ENCODE results near the gene ZMYM4. TPM values are rescaled to one million over a fixed set of nuclear protein-coding genes. Genes with fewer than 3 reads are reported as not detected.
"Not testable (repeated sequence)": the region's sequence is repeated elsewhere in the genome, so short reads cannot be mapped to it uniquely, and the experiment has no call there.

The ZMYM4 gene
- total RNA-seq, 1 experiment from 2014 or later, result 24.5 TPM

DNA sequence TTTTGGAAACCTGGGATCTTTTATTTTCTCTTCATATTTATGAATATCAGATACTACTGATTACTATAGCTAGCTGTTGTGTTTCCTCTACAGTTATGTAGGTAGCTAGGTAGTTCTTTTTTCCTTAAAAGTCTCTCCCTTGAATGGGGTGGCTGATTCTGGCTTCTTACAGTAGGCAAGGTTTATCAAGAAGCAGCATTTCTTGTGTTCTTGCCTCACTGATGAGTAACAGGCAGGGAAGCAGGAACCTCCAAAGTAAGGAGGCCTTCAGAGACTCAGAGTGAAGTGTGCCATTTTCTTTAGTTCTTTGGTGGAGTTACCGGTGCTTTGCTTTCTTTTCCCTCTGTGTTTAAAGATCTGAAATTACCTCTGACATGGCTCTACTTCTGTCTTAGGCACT, 56.0 kb downstream of the ZMYM4 start:
- no peak for DNase-seq (ENCODE audit: low read depth)

DNA sequence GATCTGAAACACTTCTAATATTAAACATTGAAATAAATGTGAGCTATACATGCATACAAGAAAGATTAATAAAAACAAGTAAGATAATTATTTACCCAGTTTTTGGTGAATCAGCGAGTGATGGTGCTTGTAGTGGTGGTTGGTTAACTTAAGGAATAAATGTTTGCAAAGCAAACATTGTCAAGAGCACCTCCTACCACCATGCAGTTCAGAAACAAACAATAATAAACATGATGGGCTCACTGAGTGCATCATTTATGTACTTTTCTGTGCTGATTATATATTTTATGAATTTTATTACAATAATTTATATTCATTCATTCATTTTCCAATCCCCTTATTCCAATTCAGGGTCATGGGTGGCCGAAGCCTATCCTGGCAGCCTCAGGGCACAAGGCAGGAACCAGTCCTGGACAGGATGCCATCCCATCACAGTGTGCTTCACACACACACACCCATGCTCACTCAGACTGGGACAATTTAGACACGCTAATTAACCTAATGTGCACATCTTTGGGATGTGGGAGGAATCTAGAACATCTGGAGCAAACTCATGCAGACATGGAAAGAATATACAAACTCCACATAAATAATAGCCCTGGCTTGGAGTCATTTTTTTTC, 57.8 kb downstream of the ZMYM4 start:
- no peak for DNase-seq (ENCODE audit: low read depth)

DNA sequence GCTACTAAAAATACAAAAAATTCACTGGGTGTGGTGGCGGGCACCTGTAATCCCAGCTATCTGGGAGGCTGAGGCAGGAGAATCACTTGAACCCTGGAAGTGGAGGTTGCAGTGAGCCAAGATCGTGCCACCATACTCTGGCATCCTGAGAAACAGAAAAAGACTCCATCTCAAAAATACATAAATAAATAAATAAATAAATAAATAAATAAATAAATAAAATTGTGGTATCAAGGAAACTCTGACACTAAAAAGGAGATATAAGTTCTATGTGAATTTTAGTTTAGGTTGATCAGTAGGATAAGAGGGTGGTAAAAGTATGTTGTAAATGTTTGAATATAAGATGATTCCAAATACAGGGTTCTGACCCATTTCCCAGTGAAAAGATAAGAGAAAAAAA, 63.1 kb downstream of the ZMYM4 start:
- DNase-seq (ENCODE audit: low read depth), result not testable (repeated sequence)

- DNase-seq (ENCODE audit: low read depth), result no peak
Observed at GRCh38 chr1:35334485-35334884, 66.0 kb downstream of the ZMYM4 start.

DNA sequence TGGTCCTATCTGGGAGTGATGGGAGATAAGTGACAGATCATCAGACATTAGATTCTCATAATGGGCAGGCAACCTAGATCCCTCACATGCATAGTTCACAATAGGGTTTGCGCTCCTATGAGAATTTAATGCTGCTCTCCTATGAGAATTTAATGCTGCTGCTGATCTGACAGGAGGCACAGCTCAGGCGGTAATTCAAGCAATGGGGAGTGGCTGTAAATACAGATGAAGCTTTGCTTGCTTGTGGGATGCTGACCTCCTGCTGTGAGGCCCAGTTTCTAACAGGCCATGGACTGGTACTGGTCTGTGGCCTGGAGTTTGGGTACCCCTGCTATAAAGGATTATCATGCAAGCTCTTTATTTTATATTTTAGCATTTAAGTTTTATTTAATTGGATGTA, 72.0 kb downstream of the ZMYM4 start:
- no peak for DNase-seq (ENCODE audit: low read depth)

DNA sequence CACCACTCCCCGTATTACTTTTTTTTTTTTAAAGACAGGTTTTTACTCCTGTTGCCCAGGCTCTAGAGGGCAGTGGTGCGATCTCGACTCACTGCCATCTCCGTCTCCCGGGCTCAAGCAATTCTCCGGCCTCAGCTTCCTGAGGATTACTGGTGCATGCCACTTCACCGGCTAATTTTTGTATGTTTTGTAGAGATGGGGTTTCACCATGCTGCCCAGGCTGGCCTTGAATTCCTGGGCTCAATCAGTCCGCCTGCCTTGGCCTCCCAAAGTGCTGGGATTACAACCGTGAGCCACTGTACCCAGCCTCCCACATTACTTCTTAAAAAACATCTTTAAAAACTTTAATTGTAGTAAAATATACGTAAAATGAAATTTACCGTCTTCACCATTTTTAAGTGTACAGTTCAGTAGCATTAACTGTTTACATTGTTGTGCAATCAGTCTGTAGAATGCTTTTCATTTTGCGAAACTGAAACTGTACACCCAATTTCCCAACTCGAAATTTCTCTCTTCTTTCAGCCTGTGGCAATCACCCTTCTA, 77.0 kb downstream of the ZMYM4 start:
- no peak for DNase-seq (ENCODE audit: low read depth)

DNA sequence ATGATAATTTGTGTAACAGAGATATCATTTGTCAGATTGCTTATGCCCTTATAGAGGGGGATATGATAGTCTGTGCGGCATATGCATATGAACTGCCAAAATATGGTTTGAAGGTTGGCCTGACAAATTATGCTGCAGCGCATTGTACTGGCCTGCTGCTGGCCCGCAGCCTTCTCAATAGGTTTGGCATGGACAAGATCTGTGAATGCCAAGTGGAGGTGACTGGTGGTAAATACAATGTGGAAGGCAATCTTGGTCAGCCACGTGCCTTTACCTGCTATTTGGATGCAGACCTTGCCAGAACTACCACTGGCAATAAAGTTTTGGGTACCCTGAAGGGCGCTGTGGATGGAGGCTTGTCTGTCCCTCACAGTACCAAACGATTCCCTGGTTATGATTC, 82.4 kb downstream of the ZMYM4 start:
- DNase-seq (ENCODE audit: low read depth), result no peak

GRCh38 chr1:35359995-35360394, 91.5 kb downstream of the ZMYM4 start:
- DNase-seq (ENCODE audit: low read depth), result no peak

GRCh38 chr1:35361638-35362037, 93.1 kb downstream of the ZMYM4 start:
- DNase-seq (ENCODE audit: low read depth), result no peak

DNA sequence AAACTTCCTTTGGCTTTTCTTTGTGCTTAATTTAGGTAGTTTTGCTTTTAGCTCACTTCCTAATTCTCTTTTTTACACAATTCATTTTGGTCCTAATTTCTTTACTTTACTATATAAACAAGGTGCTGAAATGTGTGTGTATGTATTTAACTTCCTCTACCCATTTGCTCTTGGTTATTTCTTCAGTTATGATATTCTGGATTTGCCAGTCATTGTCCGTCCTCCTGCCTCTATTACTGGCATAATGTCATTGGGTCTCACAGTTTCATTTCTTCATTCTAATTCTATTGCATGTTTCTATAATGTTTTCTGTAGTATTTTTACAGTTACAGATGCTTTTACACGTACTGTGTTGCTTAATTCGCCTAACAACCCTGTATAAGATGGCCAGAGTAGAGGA, 96.2 kb downstream of the ZMYM4 start:
- DNase-seq (ENCODE audit: low read depth), result no peak

DNA sequence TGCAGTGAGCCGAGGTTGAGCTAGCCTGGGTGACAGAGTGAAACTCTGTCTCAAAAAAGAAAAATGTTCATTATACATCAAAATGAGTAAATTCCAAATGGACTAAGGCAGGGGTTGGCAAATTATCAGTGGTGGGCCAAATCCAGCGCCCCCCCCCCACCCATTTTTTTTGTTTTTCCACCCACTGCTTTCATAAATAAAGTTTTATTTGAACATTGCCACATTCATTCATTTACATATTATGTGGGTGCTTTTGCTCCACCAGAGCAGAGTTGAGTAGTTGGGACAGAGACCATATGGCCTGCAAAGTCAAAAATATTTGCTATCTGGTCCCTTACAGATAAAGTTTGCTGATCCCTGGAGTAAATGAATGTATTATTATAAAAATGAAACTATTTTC, 99.4 kb downstream of the ZMYM4 start:
- no peak for DNase-seq (ENCODE audit: low read depth)

- peak; percentile 30 for DNase-seq (ENCODE audit: low read depth)
Observed at GRCh38 chr1:35369922-35370671, 101.6 kb downstream of the ZMYM4 start.

DNA sequence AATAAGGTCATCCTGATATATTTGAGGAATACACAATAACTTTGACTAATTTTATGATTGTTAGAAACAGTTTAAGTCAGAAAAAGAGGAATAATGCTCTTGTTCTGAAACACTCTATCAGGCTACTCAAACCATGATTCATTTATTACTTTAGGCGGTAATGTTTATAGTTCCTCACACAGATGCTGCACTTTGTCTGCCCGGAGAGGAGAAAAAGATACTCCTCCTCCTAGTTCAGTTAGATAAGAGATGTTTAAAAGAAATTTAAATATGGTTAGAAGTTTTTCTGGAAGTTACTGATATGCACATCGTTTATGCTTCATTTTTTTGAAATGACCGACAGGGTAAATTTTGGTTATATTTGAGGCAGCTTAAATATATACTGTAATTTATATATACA, 103.0 kb downstream of the ZMYM4 start:
- DNase-seq (ENCODE audit: low read depth), result no peak

- peak; percentile 3 for DNase-seq (ENCODE audit: low read depth)
Observed at GRCh38 chr1:35377555-35377954, 109.0 kb downstream of the ZMYM4 start.

DNA sequence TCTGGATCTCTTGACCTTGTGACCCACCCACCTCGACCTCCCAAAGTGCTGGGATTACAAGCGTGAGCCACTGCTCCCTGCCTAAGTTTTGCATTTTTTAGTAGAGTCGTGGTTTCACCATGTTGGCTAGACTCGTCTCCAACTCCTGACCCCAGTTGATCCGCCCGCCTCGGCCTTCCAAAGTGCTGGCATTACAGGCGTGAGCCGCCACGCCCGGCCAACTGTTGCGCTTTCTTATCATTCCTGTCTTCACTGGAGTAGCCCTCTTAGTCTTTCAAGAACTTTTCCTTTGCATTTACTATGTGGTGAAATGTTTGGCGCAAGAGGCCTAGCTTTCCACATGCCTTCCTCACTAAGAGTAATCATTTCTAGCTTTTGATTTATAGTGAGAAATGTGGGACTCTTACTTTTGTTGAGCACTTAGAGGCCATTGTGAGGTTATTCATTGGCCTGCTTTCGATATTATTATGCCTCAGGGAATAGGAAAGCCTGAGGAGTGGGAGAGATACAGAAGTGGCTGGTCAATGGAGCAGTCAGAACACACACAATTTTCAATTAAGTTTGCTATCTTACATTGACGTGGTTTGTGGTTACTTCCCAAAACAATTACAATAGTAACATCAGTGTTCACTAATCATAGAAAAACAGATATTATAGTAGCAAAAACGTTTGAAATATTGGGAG, 111.0 kb downstream of the ZMYM4 start:
- no peak for DNase-seq (ENCODE audit: low read depth)

DNA sequence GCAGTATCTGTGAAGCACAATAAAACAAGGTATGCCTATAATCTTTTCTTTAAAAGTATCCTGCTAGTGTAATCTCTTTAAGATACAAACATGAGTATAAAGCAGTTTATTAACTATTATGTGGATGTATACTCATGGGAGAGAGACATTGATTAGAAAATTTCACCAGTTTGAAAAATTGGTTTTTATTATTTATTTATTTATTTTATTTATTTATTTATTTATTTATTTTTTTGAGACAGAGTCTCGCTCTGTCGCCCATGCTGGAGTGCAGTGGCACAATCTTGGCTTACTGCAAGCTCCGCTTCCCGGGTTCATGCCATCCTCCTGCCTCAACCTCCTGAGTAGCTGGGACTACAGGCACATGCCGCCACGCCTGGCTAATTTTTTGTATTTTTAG, 111.6 kb downstream of the ZMYM4 start:
- not testable (repeated sequence) for DNase-seq (ENCODE audit: low read depth)

DNA sequence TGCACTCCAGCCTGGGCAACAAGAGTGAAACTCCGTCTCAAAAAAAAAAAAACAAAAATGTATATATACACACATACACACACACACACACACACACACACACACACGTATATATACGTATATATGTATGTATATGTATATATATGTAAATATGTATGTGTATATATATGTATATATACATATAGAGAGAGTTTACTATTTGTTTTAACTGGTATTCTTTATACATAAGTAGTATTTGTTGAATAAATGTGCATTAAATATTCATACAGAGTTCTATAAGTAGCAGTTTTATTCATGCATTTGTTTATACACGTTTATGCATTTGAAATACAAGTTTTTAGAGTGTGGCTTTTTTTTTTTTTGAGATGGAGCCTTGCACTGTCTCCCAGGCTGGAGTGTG, 113.6 kb downstream of the ZMYM4 start:
- no peak for DNase-seq (ENCODE audit: low read depth)

- no peak for DNase-seq (ENCODE audit: low read depth)
Observed at GRCh38 chr1:35386290-35386689, 117.8 kb downstream of the ZMYM4 start.

GRCh38 chr1:35386959-35387358, 118.5 kb downstream of the ZMYM4 start:
- no peak for DNase-seq (ENCODE audit: low read depth)

DNA sequence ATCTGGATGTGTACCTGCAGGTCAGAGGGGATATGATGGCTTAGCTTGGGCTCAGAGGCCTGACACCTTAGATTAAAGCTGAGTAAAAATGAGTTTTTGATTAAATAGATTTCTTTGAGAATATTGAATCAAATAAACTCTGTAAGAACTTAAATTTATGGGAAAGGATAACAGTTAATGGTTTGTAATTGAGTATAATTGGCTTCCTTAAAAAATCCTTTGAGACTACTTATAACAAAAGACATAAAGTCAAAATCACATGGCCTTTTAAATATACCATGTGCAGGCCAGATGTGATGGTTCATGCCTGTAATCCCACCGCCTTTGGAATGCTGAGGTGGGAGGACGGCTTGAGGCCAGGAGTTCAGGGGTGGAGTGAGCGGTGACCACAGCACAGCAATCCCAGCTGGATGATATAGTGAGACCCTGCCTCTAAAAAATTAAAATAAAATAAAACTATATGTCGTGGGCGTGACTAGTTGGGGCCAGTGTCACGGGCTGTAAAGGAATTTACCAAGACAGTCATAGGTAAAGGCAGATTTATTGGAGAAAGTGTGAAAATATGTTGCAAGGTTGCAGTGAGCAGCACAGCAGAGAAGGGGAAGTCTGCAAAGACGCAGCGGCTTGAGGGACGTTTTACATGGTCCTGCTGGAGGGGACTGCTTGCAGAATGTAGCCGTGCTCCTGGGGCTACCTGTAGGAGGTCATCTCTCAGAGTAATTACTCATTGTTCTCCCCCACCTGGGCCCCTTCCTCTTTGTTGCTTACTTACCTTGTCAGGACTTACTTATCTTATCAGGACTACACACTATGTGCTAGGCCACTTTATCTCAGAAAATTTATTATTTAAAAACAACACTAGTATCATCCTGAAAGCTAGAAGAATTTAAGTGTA, 122.3 kb downstream of the ZMYM4 start:
- DNase-seq (ENCODE audit: low read depth), result no peak

DNA sequence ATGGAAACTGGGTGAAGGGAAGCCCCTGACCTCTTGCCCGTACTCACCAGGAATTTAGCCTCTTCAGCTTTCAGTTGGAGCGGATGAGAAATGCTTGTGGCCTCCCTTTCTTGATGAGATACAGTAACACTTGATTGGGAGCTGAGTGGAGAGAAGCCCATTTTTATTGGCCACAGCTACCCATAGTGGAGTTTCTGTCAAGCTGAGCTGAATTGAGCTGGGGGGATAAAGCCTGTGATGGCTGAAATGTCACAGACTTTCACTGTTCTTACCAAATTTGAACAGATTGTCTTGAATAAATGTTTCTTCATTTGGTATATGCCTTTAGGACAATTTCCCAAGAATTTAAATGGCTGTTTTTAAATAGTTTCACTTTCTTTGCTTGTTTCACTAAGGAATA, 125.9 kb downstream of the ZMYM4 start:
- no peak for DNase-seq (ENCODE audit: low read depth)

- DNase-seq (ENCODE audit: low read depth), result no peak
Observed at GRCh38 chr1:35398739-35399138, 130.2 kb downstream of the ZMYM4 start.

All from Daoy (cell line).